Thyroid gland (tissue), 4 donors: ENCODE measurements around the gene KRT36.

Experiments
- CTCF ChIP-seq, 6 experiments: fragments of 200-600 bp in 3 of 6; fragments of 450-650 bp in 3 of 6; sonication (generic) in 3 of 6; IDR thresholded peaks; one replicate each; pipeline ENCODE4 v1.5.1; 2016 to 2019; ENCODE audit warnings: antibody characterized with exemption in 6 of 6, mild to moderate bottlenecking in 2 of 6, inconsistent platforms in 1 of 6, moderate library complexity in 1 of 6
- POLR2A ChIP-seq, 2 donors: fragments of 450-650 bp; IDR thresholded peaks; one replicate each; pipeline ENCODE4 v1.6.1; 2017; ENCODE audit warnings: antibody characterized with exemption in 2 of 2, mild to moderate bottlenecking in 2 of 2, moderate library complexity in 1 of 2

DNA sequence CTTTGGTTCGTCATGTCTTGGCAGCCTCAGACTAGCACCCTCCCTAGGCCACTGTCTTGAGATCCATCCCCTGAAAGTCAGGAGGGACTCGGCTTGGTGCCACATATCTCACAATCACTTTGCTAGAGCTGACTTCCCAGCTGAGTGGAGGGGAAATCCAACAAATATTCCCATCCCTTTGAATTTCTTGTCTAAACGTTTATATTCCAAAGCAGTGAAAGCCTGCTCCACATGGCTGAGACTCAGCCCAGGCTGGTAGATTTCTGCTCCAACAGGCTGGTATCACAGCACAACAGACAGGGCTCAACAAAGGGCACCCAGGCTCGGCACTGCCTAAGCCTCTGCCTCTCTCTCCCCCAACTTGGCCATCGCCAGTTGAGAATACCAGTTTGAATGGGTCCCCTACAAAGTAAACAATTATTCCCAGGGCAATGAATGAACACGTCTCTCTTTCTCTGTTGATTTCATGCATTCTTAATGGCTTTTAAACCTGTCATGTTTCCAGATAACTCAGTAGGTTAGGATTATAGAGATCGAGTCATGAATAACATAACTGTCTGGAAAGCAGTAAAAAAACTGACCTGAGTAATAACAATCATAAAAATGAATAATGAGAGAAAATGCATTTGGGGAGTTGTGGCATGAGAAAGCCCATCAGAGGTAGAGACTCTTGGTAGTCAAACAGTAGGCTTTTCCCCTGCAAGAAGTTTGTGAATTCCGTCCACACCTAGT is 14.7 kb upstream of the KRT36 start:
- no peak for TF ChIP-seq CTCF (IDR thresholded peaks at IDR 0.05)
- TF ChIP-seq POLR2A (IDR thresholded peaks at IDR 0.05): no peak
